Hepatocyte (in vitro differentiated cells): Measurements from ENCODE around the gene OPCML. TPM values are rescaled to one million over a fixed set of nuclear protein-coding genes. Genes with fewer than 3 reads are reported as not detected.

ENCODE experiments used
- DNase-seq: peaks from one replicate; pipeline ENCODE4 v3.0.0-alpha.2; 2016; ENCODE audit warnings: low spot score
- H2AFZ ChIP-seq: fragments of 200-600 bp; sonication (generic); 2 replicates; pipeline ENCODE4 v1.6.0; 2016; ENCODE audit warnings: antibody characterized with exemption, mild to moderate bottlenecking
- H3K27ac ChIP-seq: fragments of 200-600 bp; sonication (generic); 2 replicates; pipeline ENCODE4 v1.5.1; 2016; ENCODE audit warnings: mild to moderate bottlenecking
- H3K27me3 ChIP-seq: fragments of 200-600 bp; sonication (generic); 2 replicates; pipeline ENCODE4 v1.6.1; 2016
- H3K36me3 ChIP-seq: fragments of 200-600 bp; sonication (generic); replicated peaks from 2 replicates; pipeline ENCODE4 v1.5.1; 2016; ENCODE audit warnings: low read depth; ENCODE audit not compliant: insufficient read depth
- H3K4me1 ChIP-seq: fragments of 200-600 bp; sonication (generic); 2 replicates; pipeline ENCODE4 v1.5.1; 2016; ENCODE audit warnings: mild to moderate bottlenecking, moderate library complexity; ENCODE audit not compliant: insufficient read depth
- H3K4me2 ChIP-seq: fragments of 200-600 bp; sonication (generic); 2 replicates; pipeline ENCODE4 v1.6.0; 2016
- H3K4me3 ChIP-seq: fragments of 200-600 bp; sonication (generic); 2 replicates; pipeline ENCODE4 v1.5.1; 2016; ENCODE audit warnings: mild to moderate bottlenecking
- H3K79me2 ChIP-seq: fragments of 200-600 bp; sonication (generic); 2 replicates; pipeline ENCODE4 v1.6.0; 2017; ENCODE audit warnings: mild to moderate bottlenecking
- H3K9me2 ChIP-seq: fragments of 200-600 bp; sonication (generic); replicated peaks from 2 replicates; pipeline ENCODE4 v1.6.0; 2017; ENCODE audit warnings: mild to moderate bottlenecking; ENCODE audit not compliant: insufficient read depth
- H3K9me3 ChIP-seq: fragments of 200-600 bp; sonication (generic); 2 replicates; pipeline ENCODE4 v1.5.1; 2016; ENCODE audit warnings: low read depth, mild to moderate bottlenecking
- H4K20me1 ChIP-seq: fragments of 200-600 bp; sonication (generic); 2 replicates; pipeline ENCODE4 v1.6.0; 2016; ENCODE audit warnings: mild to moderate bottlenecking; ENCODE audit not compliant: insufficient read depth, poor library complexity, severe bottlenecking
- CTCF ChIP-seq: fragments of 200-600 bp; sonication (generic); IDR thresholded peaks from 2 replicates; pipeline ENCODE4 v1.5.1; 2016; ENCODE audit warnings: antibody characterized with exemption, mild to moderate bottlenecking; ENCODE audit not compliant: poor library complexity
- EZH2 ChIP-seq: fragments of 200-600 bp; sonication (generic); IDR thresholded peaks from 2 replicates; pipeline ENCODE4 v1.6.1; 2016; ENCODE audit warnings: antibody characterized with exemption, mild to moderate bottlenecking, borderline replicate concordance
- EZH2phosphoT487 ChIP-seq: fragments of 200-600 bp; sonication (generic); IDR thresholded peaks from one replicate; pipeline ENCODE4 v1.6.1; 2018; ENCODE audit warnings: antibody characterized with exemption, mild to moderate bottlenecking, low read depth, moderate library complexity; ENCODE audit not compliant: unreplicated experiment, severe bottlenecking
- WGBS: methylation state at CpG from one replicate; pipeline ENCODE4 v1.1.6; 2016; ENCODE audit warnings: low lambda C conversion rate; ENCODE audit errors: missing lambda C conversion rate; 5-methylcytosine and 5-hydroxymethylcytosine counted together
- polyA plus RNA-seq: library from polyadenylated mRNA; unstranded; fragments of >200 nt; fragmentation: Nextera tagmentation; extraction: Ambion mirVana; gene quantifications from 2 replicates; pipeline ENCODE4 v1.2.1, GENCODE V29; 2016
- total RNA-seq: library from RNA; depleted of rRNA; stranded (reverse); fragments of >200 nt; gene quantifications from 2 replicates; pipeline ENCODE4 v1.2.3, GENCODE V29; 2014

Gene OPCML
- total and polyA plus RNA-seq, 2 experiments from 2014 or later: 0.37 to 0.98 TPM

- DNase-seq: peak; percentile 52
- H3K27me3 ChIP-seq: peaks cover 21% of the 10 kb centered on the region
- TF ChIP-seq CTCF (no peak), EZH2 (no peak), EZH2phosphoT487 (no peak)
- H3K9me3 ChIP-seq: no peaks in the 10 kb centered on the region
- no peak overlapping the region for H3K4me3 ChIP-seq
- no peaks in the 10 kb centered on the region for H3K4me1 ChIP-seq
- no peak overlapping the region for H3K4me2 ChIP-seq
- no peaks in the 10 kb centered on the region for H3K79me2 ChIP-seq
- H3K9me2 ChIP-seq: no peaks in the 10 kb centered on the region
- H3K27ac ChIP-seq: no peak overlapping the region
- no peak overlapping the region for H2AFZ ChIP-seq
- 73% methylated on average over 12 of the region's 12 CpGs for WGBS
- H4K20me1 ChIP-seq: no peaks in the 10 kb centered on the region
- H3K36me3 ChIP-seq: no peaks in the 10 kb centered on the region
These were observed 370.1 kb downstream of the OPCML start for GRCh38 chr11:133162227-133162626.

GRCh38 chr11:133160754-133161153 lies 371.5 kb downstream of the OPCML start:
- H4K20me1 ChIP-seq: no peaks in the 10 kb centered on the region
- no peaks in the 10 kb centered on the region for H3K36me3 ChIP-seq
- no peak overlapping the region for H3K4me2 ChIP-seq
- TF ChIP-seq CTCF (no peak), EZH2phosphoT487 (no peak), EZH2 (no peak)
- H3K4me3 ChIP-seq: no peak overlapping the region
- no peak overlapping the region for H3K27ac ChIP-seq
- no peaks in the 10 kb centered on the region for H3K79me2 ChIP-seq
- H3K4me1 ChIP-seq: no peaks in the 10 kb centered on the region
- H2AFZ ChIP-seq: no peak overlapping the region
- no peaks in the 10 kb centered on the region for H3K9me2 ChIP-seq
- H3K9me3 ChIP-seq: no peaks in the 10 kb centered on the region
- WGBS: 92% methylated on average over 7 of the region's 7 CpGs
- peaks cover 24% of the 10 kb centered on the region for H3K27me3 ChIP-seq
- no peak for DNase-seq

- Histone ChIP-seq H4K20me1 (no peaks in the 10 kb centered on the region), H3K4me1 (no peaks in the 10 kb centered on the region), H2AFZ (no peak overlapping the region), H3K9me2 (no peaks in the 10 kb centered on the region), H3K9me3 (no peaks in the 10 kb centered on the region), H3K36me3 (no peaks in the 10 kb centered on the region), H3K4me2 (no peak overlapping the region), H3K27me3 (peaks cover 22% of the 10 kb centered on the region), H3K4me3 (no peak overlapping the region), H3K27ac (no peak overlapping the region), H3K79me2 (no peaks in the 10 kb centered on the region)
- no peak for DNase-seq
- WGBS: 61% methylated on average over 17 of the region's 17 CpGs
- no peak for TF ChIP-seq EZH2phosphoT487
- TF ChIP-seq EZH2: no peak
- TF ChIP-seq CTCF: peak; percentile 10
These were observed 375.1 kb downstream of the OPCML start for GRCh38 chr11:133156986-133157745.
